ENCODE measurements around the gene NDUFS7.
"Not testable (repeated sequence)": the region's sequence is repeated elsewhere in the genome, so short reads cannot be mapped to it uniquely, and the experiment has no call there.

NDUFS7 gene

DNA sequence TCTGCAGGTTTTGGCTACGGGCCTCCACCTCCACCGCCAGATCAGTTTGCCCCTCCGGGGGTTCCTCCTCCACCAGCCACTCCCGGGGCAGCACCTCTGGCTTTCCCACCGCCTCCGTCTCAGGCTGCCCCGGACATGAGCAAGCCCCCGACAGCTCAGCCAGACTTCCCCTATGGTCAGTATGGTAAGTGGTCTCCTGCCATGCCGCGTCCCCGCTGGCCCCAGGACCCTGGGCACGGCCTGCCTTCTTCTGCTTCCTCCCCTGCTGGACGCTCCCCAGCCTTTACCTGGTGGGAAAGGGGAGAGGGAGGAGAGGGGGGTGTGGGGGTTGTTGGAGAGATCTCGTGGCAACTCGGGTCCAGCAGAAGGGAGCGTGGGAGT is 48.8 kb downstream of the NDUFS7 start:
- DNase-seq (ENCODE audit: low spot score): no peak

GRCh38 chr19:1433119-1434039 is 49.7 kb downstream of the NDUFS7 start:
- DNase-seq (ENCODE audit: low spot score): no peak

DNA sequence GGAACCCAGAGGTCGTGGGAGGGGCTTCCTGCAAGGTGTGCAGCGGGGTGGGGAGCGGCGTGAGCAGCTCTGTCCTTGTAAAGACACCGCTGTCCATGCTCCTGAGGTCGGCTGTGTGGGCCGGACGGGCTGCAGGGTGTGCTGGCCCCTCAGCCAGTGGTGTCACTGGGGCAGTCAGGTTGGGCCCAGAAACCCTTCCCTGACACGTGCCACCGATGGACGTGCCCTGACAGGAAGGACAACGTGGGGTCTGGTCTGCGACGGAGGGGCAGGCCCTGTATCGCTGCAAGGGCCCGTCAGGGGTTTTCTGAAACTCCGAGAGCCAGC is 50.3 kb downstream of the NDUFS7 start:
- DNase-seq (ENCODE audit: low spot score): no peak

DNA sequence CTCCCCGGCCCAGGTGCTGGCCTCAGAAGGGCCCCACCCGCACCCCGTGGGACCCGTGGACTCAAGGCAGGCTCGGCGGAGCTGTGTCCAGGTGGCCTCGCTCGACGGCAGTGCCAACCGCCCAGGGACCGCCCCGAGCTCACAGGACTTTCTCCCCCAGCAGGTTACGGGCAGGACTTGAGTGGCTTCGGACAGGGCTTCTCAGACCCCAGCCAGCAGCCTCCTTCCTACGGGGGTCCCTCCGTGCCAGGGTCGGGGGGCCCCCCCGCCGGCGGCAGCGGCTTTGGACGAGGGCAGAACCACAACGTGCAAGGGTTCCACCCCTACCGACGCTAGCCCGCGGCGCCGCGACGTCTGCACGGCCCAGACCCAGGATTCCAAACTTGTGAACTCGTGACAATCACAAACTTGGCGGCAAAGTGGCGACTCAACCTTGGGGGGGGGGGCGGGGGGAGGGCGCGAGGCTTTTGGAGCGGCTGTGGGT is 50.9 kb downstream of the NDUFS7 start:
- DNase-seq (ENCODE audit: low spot score): no peak

- no peak for DNase-seq (ENCODE audit: low spot score)
These were observed 51.8 kb downstream of the NDUFS7 start for GRCh38 chr19:1435378-1435989.

DNA sequence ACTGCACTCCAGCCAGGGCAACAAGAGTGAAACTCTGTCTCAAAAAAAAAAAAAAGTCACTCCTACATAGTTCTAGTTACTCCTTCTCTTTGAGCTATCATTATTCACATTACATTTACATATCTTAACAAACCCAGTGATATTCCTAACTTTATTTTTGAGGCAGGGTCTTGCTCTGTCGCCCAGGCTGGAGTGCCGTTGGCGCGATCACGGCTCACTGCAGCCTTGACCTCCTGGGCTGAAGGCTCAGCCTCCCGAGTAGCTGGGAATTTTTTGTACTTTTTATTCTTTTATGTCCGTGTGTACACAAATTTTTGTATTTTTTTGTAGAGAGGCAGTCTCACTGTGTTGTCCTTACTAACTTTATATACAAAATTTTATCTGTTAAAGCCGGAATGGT is 53.9 kb downstream of the NDUFS7 start:
- no peak for DNase-seq (ENCODE audit: low spot score)

GRCh38 chr19:1438035-1438932 is 54.6 kb downstream of the NDUFS7 start, which contains the start of gene RPS15:
RPS15 (plus strand) TSS chr19:1438396; CDS start chr19:1438426, 30 bp downstream.
- peak; percentile 93 for DNase-seq (ENCODE audit: low spot score)

DNA sequence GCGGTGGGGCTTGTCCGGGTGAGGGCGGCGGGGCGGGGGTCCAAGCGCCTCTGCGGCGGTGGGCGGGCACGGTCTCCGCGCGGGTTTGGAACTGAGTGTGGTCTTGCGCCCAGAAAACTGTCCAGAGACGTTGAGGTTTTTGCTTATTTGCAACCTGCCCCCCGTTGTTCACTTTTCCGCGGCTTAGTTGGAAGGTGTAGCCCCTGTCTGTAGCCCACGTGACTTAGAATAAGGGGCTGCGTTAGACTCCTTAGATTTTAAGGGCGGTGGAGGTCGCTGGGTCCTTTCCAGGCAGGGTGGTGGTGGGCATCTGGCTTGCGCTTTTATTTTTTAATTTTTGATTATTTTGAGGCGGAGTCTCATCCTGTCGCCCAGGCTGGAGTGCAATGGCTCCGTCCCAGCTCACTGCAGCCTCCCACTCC is 55.2 kb downstream of the NDUFS7 start:
- DNase-seq (ENCODE audit: low spot score): no peak

DNA sequence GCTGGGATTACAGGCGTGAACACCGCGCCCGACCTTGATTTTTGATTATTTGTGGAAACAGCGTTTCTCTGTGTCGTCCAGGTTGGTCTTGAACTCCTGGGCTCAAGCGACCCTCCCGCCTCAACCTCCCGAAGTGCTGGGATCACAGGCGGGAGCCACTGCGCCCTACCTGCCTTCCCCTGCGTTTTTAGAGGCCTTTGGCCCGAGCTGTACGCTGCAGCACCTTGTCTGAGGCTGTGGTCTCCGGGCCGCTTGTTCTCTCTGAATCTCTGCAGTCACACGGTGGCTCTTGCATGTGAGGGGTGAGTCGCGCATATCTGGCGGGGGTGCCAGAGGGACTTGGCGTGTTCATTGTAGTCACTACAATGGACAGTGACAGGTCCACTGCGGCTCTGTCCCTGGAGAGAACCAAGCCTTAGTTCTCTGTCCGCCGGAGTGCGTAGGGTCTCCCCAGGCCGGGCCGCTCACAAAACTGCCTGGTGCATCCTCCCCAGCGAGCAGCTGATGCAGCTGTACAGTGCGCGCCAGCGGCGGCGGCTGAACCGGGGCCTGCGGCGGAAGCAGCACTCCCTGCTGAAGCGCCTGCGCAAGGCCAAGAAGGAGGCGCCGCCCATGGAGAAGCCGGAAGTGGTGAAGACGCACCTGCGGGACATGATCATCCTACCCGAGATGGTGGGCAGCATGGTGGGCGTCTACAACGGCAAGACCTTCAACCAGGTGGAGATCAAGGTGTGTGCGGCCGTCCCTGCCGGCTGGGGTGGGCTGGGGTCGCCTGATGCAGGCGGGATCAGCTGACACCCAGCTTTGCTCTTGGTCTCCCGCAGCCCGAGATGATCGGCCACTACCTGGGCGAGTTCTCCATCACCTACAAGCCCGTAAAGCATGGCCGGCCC is 56.1 kb downstream of the NDUFS7 start:
- DNase-seq (ENCODE audit: low spot score): not testable (repeated sequence)

- no peak for DNase-seq (ENCODE audit: low spot score)
These were observed 56.7 kb downstream of the NDUFS7 start for GRCh38 chr19:1440418-1440801.

- DNase-seq (ENCODE audit: low spot score): no peak
These were observed 57.3 kb downstream of the NDUFS7 start for GRCh38 chr19:1441022-1441426.

DNA sequence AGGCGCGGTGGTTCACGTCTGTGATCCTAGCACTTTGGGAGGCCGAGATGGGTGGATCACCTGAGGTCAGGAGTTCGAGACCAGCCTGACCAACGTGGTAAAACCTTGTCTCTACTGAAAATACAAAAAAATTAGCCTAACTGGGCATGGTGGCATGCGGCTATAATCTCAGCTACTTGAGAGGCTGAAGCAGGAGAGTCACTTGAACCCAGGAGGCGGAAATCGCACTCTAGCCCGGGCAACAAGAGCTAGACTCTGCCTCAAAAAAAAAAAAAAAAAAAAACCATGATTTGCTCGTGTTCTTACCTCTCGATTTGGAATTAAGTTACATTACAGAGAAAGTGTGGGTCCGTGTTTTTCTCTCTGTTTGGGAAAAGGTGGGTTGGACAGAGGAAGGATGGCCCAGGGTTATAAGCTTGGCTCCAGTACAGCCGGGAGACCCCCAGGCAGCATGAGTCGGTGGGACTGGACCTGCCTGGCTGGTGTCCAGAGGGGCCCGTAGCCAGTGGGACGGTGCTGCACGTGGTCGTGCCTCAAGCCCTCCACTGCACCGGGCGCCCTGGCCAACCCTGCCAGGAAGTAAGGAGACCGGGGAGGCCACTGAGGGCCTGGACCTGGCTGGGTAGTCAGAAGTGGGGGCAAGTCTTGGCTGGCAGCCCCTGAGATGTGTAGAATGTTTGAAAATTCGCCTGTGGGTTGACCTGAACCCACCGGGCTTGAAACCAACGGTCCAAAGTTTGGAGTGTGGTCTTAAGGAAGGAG is 58.2 kb downstream of the NDUFS7 start:
- no peak for DNase-seq (ENCODE audit: low spot score)
